Thyroid gland (tissue), 4 donors: ENCODE measurements around the gene VAT1L. TPM values are rescaled to one million over a fixed set of nuclear protein-coding genes. Genes with fewer than 3 reads are reported as not detected.

Experiments
- DNase-seq, 2 donors: peaks; one replicate each; pipeline ENCODE4 v3.0.0-alpha.2; 2019
- H3K27ac ChIP-seq, 3 donors: fragments of 200-600 bp; sonication (generic); 1 replicate in 2 of 3; 2 replicates in 1 of 3; pipeline ENCODE4 v1.5.1; 2016 to 2019; ENCODE audit warnings: mild to moderate bottlenecking in 1 of 3, moderate library complexity in 1 of 3
- H3K27me3 ChIP-seq: fragments of 200-600 bp; sonication (generic); one replicate; pipeline ENCODE4 v1.5.1; 2019
- H3K36me3 ChIP-seq, 2 donors: fragments of 200-600 bp; sonication (generic); one replicate each; pipeline ENCODE4 v1.5.1; 2016 to 2019
- H3K4me1 ChIP-seq, 2 donors: fragments of 200-600 bp; sonication (generic); one replicate each; pipeline ENCODE4 v1.5.1; 2017 to 2019
- H3K4me3 ChIP-seq, 3 donors: fragments of 200-600 bp; sonication (generic); replicated peaks in 1 of 3; 1 replicate in 2 of 3; 2 replicates in 1 of 3; pipeline ENCODE4 v1.5.1; 2016; ENCODE audit warnings: mild to moderate bottlenecking in 1 of 3
- H3K9me3 ChIP-seq: fragments of 200-600 bp; sonication (generic); one replicate; pipeline ENCODE4 v1.5.1; 2017
- CTCF ChIP-seq, 6 experiments: fragments of 200-600 bp in 3 of 6; fragments of 450-650 bp in 3 of 6; sonication (generic) in 3 of 6; IDR thresholded peaks; one replicate each; pipeline ENCODE4 v1.5.1; 2016 to 2019; ENCODE audit warnings: antibody characterized with exemption in 6 of 6, mild to moderate bottlenecking in 2 of 6, inconsistent platforms in 1 of 6, moderate library complexity in 1 of 6
- POLR2A ChIP-seq, 2 donors: fragments of 450-650 bp; IDR thresholded peaks; one replicate each; pipeline ENCODE4 v1.6.1; 2017; ENCODE audit warnings: antibody characterized with exemption in 2 of 2, mild to moderate bottlenecking in 2 of 2, moderate library complexity in 1 of 2
- WGBS, 2 donors: methylation state at CpG; one replicate each; pipeline ENCODE4 v1.1.5; 2017; 5-methylcytosine and 5-hydroxymethylcytosine counted together
- intact Hi-C: fragments of 100-400 bp; cut with DNase I; formaldehyde crosslinking; loops from one replicate; pipeline ENCODE4 v1.15.1; 2023
- total RNA-seq, 4 donors: library from RNA; depleted of rRNA; stranded (reverse); fragments of >200 nt; gene quantifications; one replicate each; pipeline ENCODE4 v1.2.3, GENCODE V29; 2016

Gene VAT1L
- total RNA-seq, 4 donors from 2014 or later = 1.9 to 29.7 (median 9.2) TPM

GRCh38 chr16:77868478-77868877 lies 80.1 kb downstream of the VAT1L start:
- intact Hi-C loops = no loop called here
- H3K36me3 ChIP-seq = no peaks in the 10 kb centered on the region
- H3K27ac ChIP-seq = no peak overlapping the region
- TF ChIP-seq CTCF (IDR thresholded peaks at IDR 0.05) (no peak), POLR2A (IDR thresholded peaks at IDR 0.05) (no peak)
- H3K9me3 ChIP-seq = no peaks in the 10 kb centered on the region
- no peak overlapping the region for H3K4me3 ChIP-seq
- 95 to 98% methylated on average over 5 of the region's 5 CpGs for WGBS, 2 donors
- peaks cover 11 to 12% of the 10 kb centered on the region in 2 donors for H3K4me1 ChIP-seq
- H3K27me3 ChIP-seq = no peaks in the 10 kb centered on the region
- DNase-seq = no peak

GRCh38 chr16:77869997-77870813 lies 81.8 kb downstream of the VAT1L start:
- H3K27ac ChIP-seq = peak overlapping the region in 1 of 3 donors; percentile 47
- peak; percentile 34 to 60 for DNase-seq
- TF ChIP-seq CTCF (IDR thresholded peaks at IDR 0.05) (no peak), POLR2A (IDR thresholded peaks at IDR 0.05) (no peak)
- no peaks in the 10 kb centered on the region for H3K27me3 ChIP-seq
- intact Hi-C loops = no loop called here
- H3K4me1 ChIP-seq = peaks cover 11% of the 10 kb centered on the region in 2 donors
- H3K36me3 ChIP-seq = no peaks in the 10 kb centered on the region
- H3K4me3 ChIP-seq = no peak overlapping the region
- 64 to 69% methylated on average over 13 of the region's 13 CpGs for WGBS, 2 donors
- no peaks in the 10 kb centered on the region for H3K9me3 ChIP-seq

GRCh38 chr16:77871932-77872331 lies 83.6 kb downstream of the VAT1L start:
- intact Hi-C loops = no loop called here
- no peak overlapping the region for H3K4me3 ChIP-seq
- TF ChIP-seq POLR2A (IDR thresholded peaks at IDR 0.05) (no peak), CTCF (IDR thresholded peaks at IDR 0.05) (no peak)
- no peaks in the 10 kb centered on the region for H3K36me3 ChIP-seq
- peaks cover 11% of the 10 kb centered on the region in 2 donors for H3K4me1 ChIP-seq
- H3K9me3 ChIP-seq = no peaks in the 10 kb centered on the region
- WGBS, 2 donors = 100% methylated on average over 1 of the region's 1 CpG
- DNase-seq = no peak
- no peaks in the 10 kb centered on the region for H3K27me3 ChIP-seq
- H3K27ac ChIP-seq = no peak overlapping the region

GRCh38 chr16:77873066-77873465 lies 84.7 kb downstream of the VAT1L start:
- TF ChIP-seq CTCF (IDR thresholded peaks at IDR 0.05) = no peak
- TF ChIP-seq POLR2A (IDR thresholded peaks at IDR 0.05) = no peak
- Histone ChIP-seq H3K36me3 (no peaks in the 10 kb centered on the region), H3K4me3 (no peak overlapping the region), H3K27me3 (no peaks in the 10 kb centered on the region), H3K27ac (no peak overlapping the region), H3K4me1 (peaks cover 11% of the 10 kb centered on the region in 2 donors), H3K9me3 (no peaks in the 10 kb centered on the region)
- 87 to 88% methylated on average over 3 of the region's 3 CpGs for WGBS, 2 donors
- DNase-seq = no peak
- intact Hi-C loops = no loop called here

- intact Hi-C loops = no loop called here
- Histone ChIP-seq H3K4me1 (peaks cover 11% of the 10 kb centered on the region in 2 donors), H3K27ac (no peak overlapping the region), H3K36me3 (no peaks in the 10 kb centered on the region), H3K27me3 (no peaks in the 10 kb centered on the region), H3K9me3 (no peaks in the 10 kb centered on the region), H3K4me3 (no peak overlapping the region)
- TF ChIP-seq POLR2A (IDR thresholded peaks at IDR 0.05) (no peak), CTCF (IDR thresholded peaks at IDR 0.05) (no peak)
- DNase-seq = no peak
- 95 to 96% methylated on average over 1 of the region's 1 CpG for WGBS, 2 donors
Measured at GRCh38 chr16:77874347-77874746, 86.0 kb downstream of the VAT1L start.
